Sigmoid colon (tissue), 7 donors: ENCODE results near the gene PERCC1. TPM values are rescaled to one million over a fixed set of nuclear protein-coding genes. Genes with fewer than 3 reads are reported as not detected.

Experiments
- DNase-seq: peaks from one replicate; pipeline ENCODE4 v3.0.0-alpha.2; 2019
- H3K27ac ChIP-seq, 4 donors: fragments of 200-600 bp; sonication (generic); one replicate each; pipeline ENCODE4 v1.5.1; 2016 to 2019; ENCODE audit warnings: mild to moderate bottlenecking in 1 of 4
- H3K27me3 ChIP-seq, 3 donors: fragments of 200-600 bp; sonication (generic); one replicate each; pipeline ENCODE4 v1.5.1; 2019; ENCODE audit warnings: mild to moderate bottlenecking in 1 of 3
- H3K36me3 ChIP-seq, 4 donors: fragments of 200-600 bp; sonication (generic); one replicate each; pipeline ENCODE4 v1.5.1; 2016 to 2019
- H3K4me1 ChIP-seq, 4 donors: fragments of 200-600 bp; sonication (generic); one replicate each; pipeline ENCODE4 v1.5.1; 2017 to 2019
- H3K4me3 ChIP-seq, 4 donors: fragments of 200-600 bp; sonication (generic); one replicate each; pipeline ENCODE4 v1.5.1; 2017 to 2019; ENCODE audit warnings: mild to moderate bottlenecking in 2 of 4, moderate library complexity in 1 of 4
- H3K9me3 ChIP-seq, 4 donors: fragments of 200-600 bp in 3 of 4; sonication (generic) in 3 of 4; one replicate each; pipeline versions ENCODE4 v1.5.1 to v1.6.1; 2013 to 2019
- EP300 ChIP-seq, 4 donors: sonication (generic); formaldehyde crosslinking; IDR thresholded peaks; one replicate each; pipeline ENCODE4 v1.6.1; 2017; ENCODE audit warnings: antibody characterized with exemption in 4 of 4
- POLR2A ChIP-seq, 2 donors: fragments of 450-650 bp; IDR thresholded peaks; one replicate each; pipeline ENCODE4 v1.6.1; 2016; ENCODE audit warnings: antibody characterized with exemption in 2 of 2, mild to moderate bottlenecking in 2 of 2, moderate library complexity in 2 of 2
- POLR2AphosphoS5 ChIP-seq, 4 donors: sonication (generic); formaldehyde crosslinking; IDR thresholded peaks; one replicate each; pipeline ENCODE4 v1.6.1; 2017; ENCODE audit warnings: antibody characterized with exemption in 4 of 4
- WGBS, 2 donors: extraction: QIAGEN DNeasy Blood & Tissue Kit; methylation state at CpG; one replicate each; pipeline ENCODE4 v1.1.7; 2013; 5-methylcytosine and 5-hydroxymethylcytosine counted together
- intact Hi-C: fragments of 100-400 bp; cut with DNase I; formaldehyde crosslinking; loops from one replicate; pipeline ENCODE4 v1.15.1; 2023
- polyA plus RNA-seq, 3 donors: library from polyadenylated mRNA; stranded (reverse); fragments of 200-250 nt; gene quantifications; one replicate each; pipeline ENCODE4 v1.2.3, GENCODE V29; 2013
- total RNA-seq, 4 donors: library from RNA; depleted of rRNA; stranded (reverse); fragments of >200 nt; gene quantifications; one replicate each; pipeline ENCODE4 v1.1.0, GENCODE V29; 2016
- TF ChIP-seq, protein P1 (sequence below), 4 experiments: fragments of 450-650 bp in 3 of 4; fragments of 200-600 bp in 1 of 4; IDR thresholded peaks; one replicate each; pipeline ENCODE4 v1.5.1; 2016 to 2019; ENCODE audit warnings: antibody characterized with exemption in 4 of 4, mild to moderate bottlenecking in 3 of 4, moderate library complexity in 2 of 4
- donor health status: healthy with polysubstance abuse.
- donor health status: Bipolar disorder and iron deficiency.
- donor health status: healthy.

Gene PERCC1
- total and polyA plus RNA-seq, 7 donors, result 0.07 TPM; not detected in 6

DNA sequence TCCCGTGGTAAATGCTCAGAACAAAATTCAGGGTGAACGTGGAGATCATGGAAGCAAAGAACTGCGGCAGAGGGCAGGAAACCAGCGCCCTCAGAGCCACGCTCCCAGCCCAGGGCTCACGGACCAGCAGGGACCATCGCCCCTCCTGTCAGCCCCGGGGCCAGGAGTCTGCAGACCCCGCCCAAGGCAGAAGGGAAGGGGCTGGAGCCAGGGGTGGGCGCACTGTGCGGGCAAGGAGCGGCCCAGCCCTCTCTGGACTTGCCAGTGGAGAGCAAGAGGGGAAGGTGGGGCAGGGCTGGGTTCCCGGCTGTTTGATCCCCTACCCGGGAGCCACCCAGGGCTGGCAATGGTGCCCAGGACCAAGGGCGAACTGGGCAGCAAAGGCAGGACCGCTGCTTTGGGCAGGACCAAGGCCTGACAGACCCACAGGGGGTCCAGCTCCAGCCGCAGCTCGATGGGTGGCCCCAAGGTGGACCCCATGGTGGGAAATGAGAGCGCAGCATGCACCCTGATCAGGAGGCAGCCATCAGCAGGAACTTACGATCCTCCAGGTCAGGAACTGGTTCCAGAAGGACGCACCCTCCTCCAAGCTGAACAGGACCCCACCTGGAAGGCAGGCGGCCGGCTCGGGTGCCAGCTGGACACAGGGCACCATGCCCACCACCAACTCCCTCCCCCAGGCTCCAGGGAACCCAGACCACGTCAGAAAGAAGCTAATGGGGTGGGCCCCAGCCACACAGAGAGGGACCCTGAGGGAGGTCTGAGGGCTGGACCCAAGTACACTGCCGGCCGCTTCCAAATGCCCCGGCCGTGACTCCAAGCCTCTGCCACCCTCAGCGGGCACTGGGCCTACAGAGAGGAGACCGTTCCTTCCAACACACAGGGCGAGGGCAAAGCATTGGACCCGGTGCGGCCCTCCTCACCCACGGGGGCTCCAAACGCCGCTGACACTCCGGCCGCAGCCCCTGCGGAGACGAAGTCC, 24.6 kb downstream of the PERCC1 start:
- WGBS, 2 donors, result 92 to 94% methylated on average over 41 of the region's 41 CpGs
- peaks cover 29 to 92% (median 46%) of the 10 kb centered on the region in 4 donors for H3K36me3 ChIP-seq
- H3K4me3 ChIP-seq, result no peak overlapping the region
- intact Hi-C loops, result no loop called here
- H3K4me1 ChIP-seq, result peaks cover 0 to 8% (median under 1%) of the 10 kb centered on the region in 4 donors
- H3K27ac ChIP-seq, result no peak overlapping the region
- DNase-seq, result no peak
- TF ChIP-seq, protein P1, sequence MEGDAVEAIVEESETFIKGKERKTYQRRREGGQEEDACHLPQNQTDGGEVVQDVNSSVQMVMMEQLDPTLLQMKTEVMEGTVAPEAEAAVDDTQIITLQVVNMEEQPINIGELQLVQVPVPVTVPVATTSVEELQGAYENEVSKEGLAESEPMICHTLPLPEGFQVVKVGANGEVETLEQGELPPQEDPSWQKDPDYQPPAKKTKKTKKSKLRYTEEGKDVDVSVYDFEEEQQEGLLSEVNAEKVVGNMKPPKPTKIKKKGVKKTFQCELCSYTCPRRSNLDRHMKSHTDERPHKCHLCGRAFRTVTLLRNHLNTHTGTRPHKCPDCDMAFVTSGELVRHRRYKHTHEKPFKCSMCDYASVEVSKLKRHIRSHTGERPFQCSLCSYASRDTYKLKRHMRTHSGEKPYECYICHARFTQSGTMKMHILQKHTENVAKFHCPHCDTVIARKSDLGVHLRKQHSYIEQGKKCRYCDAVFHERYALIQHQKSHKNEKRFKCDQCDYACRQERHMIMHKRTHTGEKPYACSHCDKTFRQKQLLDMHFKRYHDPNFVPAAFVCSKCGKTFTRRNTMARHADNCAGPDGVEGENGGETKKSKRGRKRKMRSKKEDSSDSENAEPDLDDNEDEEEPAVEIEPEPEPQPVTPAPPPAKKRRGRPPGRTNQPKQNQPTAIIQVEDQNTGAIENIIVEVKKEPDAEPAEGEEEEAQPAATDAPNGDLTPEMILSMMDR (IDR thresholded peaks at IDR 0.05), result no peak
- no peak for TF ChIP-seq EP300 (IDR thresholded peaks at IDR 0.05)
- TF ChIP-seq POLR2A (IDR thresholded peaks at IDR 0.05), result no peak
- no peak for TF ChIP-seq POLR2AphosphoS5 (IDR thresholded peaks at IDR 0.05)
- H3K9me3 ChIP-seq, result no peaks in the 10 kb centered on the region
- H3K27me3 ChIP-seq, result no peaks in the 10 kb centered on the region

DNA sequence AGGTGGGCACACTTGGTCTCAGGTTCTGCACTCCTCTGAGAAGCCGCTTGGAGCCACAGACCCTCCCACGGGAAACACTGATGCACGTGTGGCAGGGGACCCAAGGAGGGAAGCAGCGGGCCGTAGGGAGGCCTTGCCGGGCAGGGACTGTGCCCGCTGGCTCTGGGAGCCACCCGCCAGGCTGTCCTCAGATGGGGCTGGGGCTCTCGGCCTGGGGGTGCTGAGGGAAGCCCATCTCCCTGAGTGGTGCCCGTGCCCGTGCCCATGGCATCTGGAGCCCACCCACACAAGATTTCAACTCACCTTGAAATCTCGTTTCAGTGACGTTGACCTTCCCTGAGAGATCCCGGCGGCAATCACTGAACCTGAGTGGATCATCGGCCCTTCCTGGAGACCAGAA, 26.1 kb downstream of the PERCC1 start:
- DNase-seq, result no peak
- Histone ChIP-seq H3K36me3 (peaks cover 25 to 90% (median 48%) of the 10 kb centered on the region in 4 donors), H3K27ac (no peak overlapping the region), H3K9me3 (no peaks in the 10 kb centered on the region), H3K27me3 (no peaks in the 10 kb centered on the region), H3K4me3 (no peak overlapping the region), H3K4me1 (peaks cover 0 to 21% (median 9%) of the 10 kb centered on the region in 4 donors)
- intact Hi-C loops, result no loop called here
- TF ChIP-seq POLR2A (IDR thresholded peaks at IDR 0.05) (no peak), POLR2AphosphoS5 (IDR thresholded peaks at IDR 0.05) (no peak), EP300 (IDR thresholded peaks at IDR 0.05) (no peak)
- TF ChIP-seq, protein P1 (IDR thresholded peaks at IDR 0.05), result no peak
- WGBS, 2 donors, result 90 to 95% methylated on average over 16 of the region's 16 CpGs

DNA sequence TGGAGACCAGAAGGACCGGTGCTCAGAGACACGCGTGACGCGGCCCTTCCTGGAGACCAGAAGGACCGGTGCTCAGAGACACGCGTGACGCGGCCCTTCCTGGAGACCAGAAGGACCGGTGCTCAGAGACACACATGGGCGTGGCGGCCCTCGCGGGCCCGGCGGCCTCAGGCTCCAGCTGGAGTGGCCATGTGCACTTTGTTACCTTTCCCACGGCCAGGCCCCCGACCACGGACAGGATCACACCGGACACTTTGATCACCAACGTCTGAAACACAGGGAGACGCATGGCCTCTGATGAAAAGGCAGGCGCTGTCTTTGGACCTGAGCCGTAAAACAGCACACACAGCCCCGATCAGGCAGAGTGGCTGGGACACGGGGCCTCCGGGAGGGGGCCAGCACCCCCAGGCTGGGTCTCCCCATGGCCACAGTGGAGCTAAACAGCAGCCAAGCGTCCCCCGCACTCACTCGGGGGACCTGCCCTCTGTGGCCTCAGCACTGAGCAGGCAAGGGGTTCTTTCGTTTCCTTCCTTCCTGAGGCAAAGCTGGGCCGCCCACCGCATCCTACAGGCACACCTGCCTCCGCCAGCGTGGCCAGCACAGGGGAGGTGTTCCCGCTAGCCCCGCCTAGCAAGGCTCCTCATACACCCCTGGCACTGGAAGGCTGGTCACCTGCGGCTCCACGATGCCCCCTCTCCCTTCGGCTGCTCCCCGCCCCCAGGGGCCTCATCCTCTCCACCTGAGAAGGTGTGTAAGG, 26.8 kb downstream of the PERCC1 start:
- no peak for TF ChIP-seq POLR2A (IDR thresholded peaks at IDR 0.05)
- TF ChIP-seq POLR2AphosphoS5 (IDR thresholded peaks at IDR 0.05), result no peak
- TF ChIP-seq, protein P1 (IDR thresholded peaks at IDR 0.05), result no peak
- TF ChIP-seq EP300 (IDR thresholded peaks at IDR 0.05), result no peak
- Histone ChIP-seq H3K36me3 (peaks cover 25 to 82% (median 42%) of the 10 kb centered on the region in 4 donors), H3K4me1 (peaks cover 0 to 21% (median 9%) of the 10 kb centered on the region in 4 donors), H3K27ac (no peak overlapping the region), H3K9me3 (no peaks in the 10 kb centered on the region), H3K27me3 (no peaks in the 10 kb centered on the region), H3K4me3 (no peak overlapping the region)
- intact Hi-C loops, result no loop called here
- DNase-seq, result no peak
- 82 to 93% methylated on average over 42 of the region's 42 CpGs for WGBS, 2 donors

DNA sequence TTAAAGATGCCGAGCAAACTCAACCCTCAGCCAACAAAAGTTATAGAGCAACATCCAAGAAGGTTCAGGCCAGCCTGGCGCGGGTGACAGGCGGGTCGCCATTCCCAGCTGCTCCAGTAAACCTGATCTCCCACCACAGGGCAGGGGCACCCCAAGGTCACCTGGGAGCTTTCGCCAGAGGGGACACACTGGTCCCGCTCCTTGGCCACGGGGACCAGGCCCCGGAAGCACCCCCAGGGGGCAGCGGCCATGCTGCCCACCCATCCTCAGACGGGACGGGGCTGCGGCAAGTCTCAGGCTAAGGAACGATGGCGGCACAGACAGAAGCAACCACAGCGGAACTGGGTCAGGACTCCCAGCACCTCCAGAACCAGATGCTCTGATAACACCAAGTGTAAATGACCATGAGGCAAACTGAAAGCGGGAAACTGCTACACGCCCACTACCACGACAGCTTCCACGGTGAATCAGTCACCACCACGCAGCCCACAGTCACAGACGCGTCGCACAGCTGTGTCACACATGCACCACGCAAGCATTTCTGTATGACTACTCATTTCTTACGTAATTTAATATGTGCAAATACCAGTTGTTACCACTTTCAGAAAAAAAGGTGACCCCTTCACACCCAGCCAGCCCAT, 27.6 kb downstream of the PERCC1 start:
- Histone ChIP-seq H3K27me3 (no peaks in the 10 kb centered on the region), H3K4me3 (no peak overlapping the region), H3K9me3 (no peaks in the 10 kb centered on the region), H3K4me1 (peaks cover 0 to 21% (median 9%) of the 10 kb centered on the region in 4 donors), H3K27ac (no peak overlapping the region), H3K36me3 (peaks cover 23 to 79% (median 35%) of the 10 kb centered on the region in 4 donors)
- 86 to 94% methylated on average over 26 of the region's 26 CpGs for WGBS, 2 donors
- TF ChIP-seq POLR2A (IDR thresholded peaks at IDR 0.05) (no peak), EP300 (IDR thresholded peaks at IDR 0.05) (no peak), POLR2AphosphoS5 (IDR thresholded peaks at IDR 0.05) (no peak)
- TF ChIP-seq, protein P1 (IDR thresholded peaks at IDR 0.05), result no peak
- intact Hi-C loops, result no loop called here
- DNase-seq, result no peak
